IMR-90 (cell line): ENCODE measurements around the gene TSBP1. TPM values are rescaled to one million over a fixed set of nuclear protein-coding genes. Genes with fewer than 3 reads are reported as not detected.

Experiments used
- ATAC-seq: fragments of 200-7000 bp; cut with Tn5 transposase; 2 replicates; pipeline ENCODE4 v1.9.1; 2020; ENCODE audit warnings: low read depth, mild to moderate bottlenecking, moderate library complexity
- BruUV-seq: library from RNA; stranded (reverse); fragments of 400-500 nt; replicated peaks from 2 replicates; lab custom pipeline; 2021; lab: Mats Ljungman, UMichigan
- CTCF ChIA-PET: fragments of 300-600 bp; formaldehyde crosslinking; extraction: SDS; loops from one replicate; lab custom pipeline; 2021; ENCODE audit warnings: antibody characterized with exemption; lab: Yijun Ruan, JAX
- POLR2A ChIA-PET: fragments of 300-600 bp; sonication (Branson Sonifier 250); formaldehyde crosslinking; loops from one replicate; lab custom pipeline; 2022; ENCODE audit warnings: antibody characterized with exemption; ENCODE audit not compliant: unreplicated experiment; lab: Charles Lee
- DNase-seq: peaks from one replicate; pipeline ENCODE4 v3.0.0; 2013
- H2AFZ ChIP-seq: replicated peaks from 2 replicates; pipeline ENCODE3; 2013; ENCODE audit warnings: low read length, mild to moderate bottlenecking; ENCODE audit not compliant: poor library complexity
- H2AK5ac ChIP-seq: 2 replicates; pipeline ENCODE4 v1.6.1; 2013; ENCODE audit warnings: low read depth, low read length, inconsistent platforms
- H2AK9ac ChIP-seq: replicated peaks from 2 replicates; pipeline ENCODE3; 2013; ENCODE audit warnings: mild to moderate bottlenecking, low read depth, low read length, moderate library complexity; ENCODE audit not compliant: poor library complexity
- H2BK120ac ChIP-seq: 2 replicates; pipeline ENCODE4 v1.6.1; 2013; ENCODE audit warnings: low read depth, low read length, inconsistent platforms
- H2BK15ac ChIP-seq: 3 replicates; pipeline ENCODE4 v1.6.1; 2013; ENCODE audit warnings: low read depth, low read length, inconsistent platforms
- H2BK20ac ChIP-seq: 2 replicates; pipeline ENCODE4 v1.6.1; 2013; ENCODE audit warnings: low read depth, mild to moderate bottlenecking, inconsistent platforms, low read length, moderate library complexity
- H2BK5ac ChIP-seq: 2 replicates; pipeline ENCODE4 v1.6.1; 2013; ENCODE audit warnings: mild to moderate bottlenecking, low read depth, low read length, inconsistent platforms; ENCODE audit not compliant: poor library complexity, severe bottlenecking
- H3K14ac ChIP-seq: replicated peaks from 2 replicates; pipeline ENCODE4 v1.6.1; 2013; ENCODE audit warnings: low read depth, low read length, inconsistent platforms
- H3K18ac ChIP-seq: 2 replicates; pipeline ENCODE4 v1.6.1; 2013; ENCODE audit warnings: low read depth, low read length, control low read depth
- H3K23ac ChIP-seq: 2 replicates; pipeline ENCODE4 v1.6.1; 2013; ENCODE audit warnings: low read depth, low read length, inconsistent platforms
- H3K27ac ChIP-seq: 2 replicates; pipeline ENCODE4 v1.5.1; 2013; ENCODE audit warnings: mild to moderate bottlenecking, control low read depth, low read length; ENCODE audit not compliant: insufficient read depth
- H3K27me3 ChIP-seq: 2 replicates; pipeline ENCODE4 v1.6.1; 2013; ENCODE audit warnings: low read length; ENCODE audit not compliant: control insufficient read depth, insufficient read depth
- H3K36me3 ChIP-seq: 2 replicates; pipeline ENCODE4 v1.6.1; 2013; ENCODE audit warnings: low read length, mixed read lengths; ENCODE audit not compliant: control insufficient read depth, insufficient read depth
- H3K4ac ChIP-seq: 2 replicates; pipeline ENCODE4 v1.6.1; 2013; ENCODE audit warnings: low read depth, low read length, inconsistent platforms
- H3K4me1 ChIP-seq: 2 replicates; pipeline ENCODE4 v1.6.1; 2013; ENCODE audit warnings: low read length, mixed read lengths; ENCODE audit not compliant: control insufficient read depth, insufficient read depth
- H3K4me2 ChIP-seq: 2 replicates; pipeline ENCODE4 v1.6.1; 2013; ENCODE audit warnings: low read depth, mild to moderate bottlenecking, control low read depth, low read length, moderate library complexity
- H3K4me3 ChIP-seq: 2 replicates; pipeline ENCODE4 v1.5.1; 2013; ENCODE audit warnings: low read depth, mild to moderate bottlenecking, control low read depth, low read length, moderate library complexity; ENCODE audit not compliant: insufficient read depth
- H3K56ac ChIP-seq: 2 replicates; pipeline ENCODE4 v1.6.1; 2013; ENCODE audit warnings: low read length, inconsistent platforms; ENCODE audit not compliant: insufficient read depth; ENCODE audit errors: extremely low read depth
- H3K79me1 ChIP-seq, 2 experiments: 2 replicates each; pipeline ENCODE4 v1.6.1; 2013; ENCODE audit warnings: low read length in 2 of 2, inconsistent platforms in 1 of 2, low read depth in 1 of 2
- H3K9ac ChIP-seq: 2 replicates; pipeline ENCODE4 v1.6.1; 2013; ENCODE audit warnings: low read depth, low read length, control low read depth
- H3K9me1 ChIP-seq: 2 replicates; pipeline ENCODE4 v1.6.1; 2013; ENCODE audit warnings: low read length, inconsistent platforms; ENCODE audit not compliant: insufficient read depth
- H3K9me3 ChIP-seq: 2 replicates; pipeline ENCODE4 v1.6.1; 2013; ENCODE audit warnings: low read length; ENCODE audit not compliant: control insufficient read depth, insufficient read depth
- H4K20me1 ChIP-seq: 2 replicates; pipeline ENCODE4 v1.6.1; 2013; ENCODE audit warnings: low read length, inconsistent platforms; ENCODE audit not compliant: insufficient read depth
- H4K5ac ChIP-seq: 2 replicates; pipeline ENCODE4 v1.6.1; 2013; ENCODE audit warnings: mild to moderate bottlenecking, low read depth, low read length, control low read depth
- H4K8ac ChIP-seq, 2 experiments: 2 replicates each; pipeline ENCODE4 v1.6.1; 2013; ENCODE audit warnings: low read depth in 2 of 2, low read length in 2 of 2, control low read depth in 1 of 2, inconsistent platforms in 1 of 2
- H4K91ac ChIP-seq: 2 replicates; pipeline ENCODE4 v1.6.1; 2013; ENCODE audit warnings: low read depth, low read length, inconsistent platforms; ENCODE audit not compliant: insufficient read depth
- FOS ChIP-seq: fragments of 150-350 bp; IDR thresholded peaks from 2 replicates; pipeline ENCODE4 v1.6.1; 2016; ENCODE audit warnings: low read depth, low read length
- MAZ ChIP-seq: IDR thresholded peaks from 2 replicates; pipeline ENCODE4 v1.6.1; 2012; ENCODE audit warnings: low read depth, mild to moderate bottlenecking, low read length, improper control_type of control experiment, moderate library complexity, borderline replicate concordance
- POLR2A ChIP-seq: IDR thresholded peaks from 2 replicates; pipeline ENCODE4 v1.6.1; 2012; ENCODE audit warnings: mild to moderate bottlenecking, low read depth, low read length
- RAD21 ChIP-seq: IDR thresholded peaks from 2 replicates; pipeline ENCODE4 v1.6.1; 2012; ENCODE audit warnings: low read length, improper control_type of control experiment
- RCOR1 ChIP-seq: IDR thresholded peaks from 2 replicates; pipeline ENCODE4 v1.6.1; 2012; ENCODE audit warnings: mild to moderate bottlenecking, low read length, improper control_type of control experiment; ENCODE audit not compliant: insufficient replicate concordance
- RFX5 ChIP-seq: IDR thresholded peaks from 2 replicates; pipeline ENCODE4 v1.8.0; 2012; ENCODE audit warnings: low read depth, mild to moderate bottlenecking, low read length, moderate library complexity
- WGBS, 2 experiments: methylation state at CpG; one replicate each; pipeline versions ENCODE4 v1.1.5 to v1.1.7; 2013; ENCODE audit warnings: missing lambda C conversion rate in 2 of 2; ENCODE audit not compliant: insufficient read length in 1 of 2; ENCODE audit errors: extremely low coverage in 2 of 2; 5-methylcytosine and 5-hydroxymethylcytosine counted together
- dilution Hi-C: fragments of 300-500 bp; cut with HindIII; formaldehyde crosslinking; loops from one replicate; pipeline ENCODE4 v1.14.3; 2018; ENCODE audit warnings: low sequenced_read_pairs; ENCODE audit not compliant: unreplicated experiment
- in situ Hi-C: fragments of 300-500 bp; cut with MboI; formaldehyde crosslinking; loops from 3 replicates; pipeline ENCODE4 v1.14.3; 2019; ENCODE audit warnings: low sequenced_read_pairs, inconsistent platforms, mixed read lengths
- intact Hi-C: fragments of 100-400 bp; cut with micrococcal nuclease; formaldehyde crosslinking; loops from 2 replicates; pipeline ENCODE4 v1.10.0; 2022
- polyA plus RNA-seq, 3 experiments: library from polyadenylated mRNA; depleted of rRNA; stranded (reverse); fragments of >200 nt; gene quantifications; 2 replicates each; pipeline ENCODE4 v1.2.3, GENCODE V29; 2012; ENCODE audit warnings: low replicate concordance in 1 of 3
- total RNA-seq: library from RNA; depleted of rRNA; stranded (reverse); fragments of >200 nt; gene quantifications from 2 replicates; pipeline ENCODE4 v1.2.3, GENCODE V29; 2012

TSBP1 gene
- total and polyA plus RNA-seq, 2 of the 4 experiments (the other 2 are of a cell fraction) = not detected

DNA sequence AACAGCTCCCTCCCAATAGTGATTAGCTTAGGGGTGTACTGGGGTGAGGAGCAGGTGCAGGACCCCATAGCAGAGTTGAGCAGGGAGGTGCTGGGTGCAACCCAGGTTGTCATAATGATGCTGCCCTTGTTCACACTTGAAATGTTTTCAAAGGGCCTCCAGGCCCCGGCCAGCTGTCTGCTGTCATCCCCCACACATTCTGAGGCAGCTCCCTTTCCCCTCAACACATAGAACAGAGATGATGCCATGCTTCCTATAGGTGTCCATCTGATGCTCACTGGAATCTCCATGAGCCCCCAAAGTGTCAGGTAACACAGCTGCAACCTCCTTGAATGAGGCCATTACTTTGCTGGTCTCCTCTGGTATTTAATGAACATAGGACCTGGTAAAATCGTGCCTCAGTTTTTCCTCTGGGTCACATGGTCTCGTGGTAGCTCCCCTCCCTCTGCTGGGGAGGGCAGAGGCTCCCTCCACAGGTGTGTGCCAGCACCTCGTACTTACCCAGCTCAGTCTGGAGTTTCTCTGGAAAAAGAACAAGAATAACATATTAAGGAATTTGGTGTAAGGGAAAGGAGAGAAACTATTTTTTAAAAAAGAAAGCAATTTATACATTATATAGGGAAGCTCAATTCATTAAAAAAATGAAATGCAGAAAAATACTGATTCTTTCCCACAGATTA lies 29.7 kb upstream of the TSBP1 start:
- Histone ChIP-seq H2AFZ (no peak overlapping the region), H3K27me3 (peaks cover 15% of the 10 kb centered on the region), H3K9ac (no peak overlapping the region), H3K27ac (no peak overlapping the region), H3K4me3 (no peak overlapping the region), H3K4me2 (no peak overlapping the region), H3K79me1 (no peaks in the 10 kb centered on the region), H2BK5ac (no peak overlapping the region), H3K9me3 (no peaks in the 10 kb centered on the region), H4K20me1 (no peaks in the 10 kb centered on the region), H2BK120ac (no peak overlapping the region), H3K23ac (no peak overlapping the region), H3K56ac (no peak overlapping the region), H4K8ac (no peak overlapping the region), H2AK5ac (no peak overlapping the region), H2BK15ac (no peak overlapping the region), H2AK9ac (no peak overlapping the region), H2BK20ac (no peak overlapping the region), H4K5ac (no peak overlapping the region), H4K91ac (no peak overlapping the region), H3K4ac (no peak overlapping the region), H3K4me1 (no peaks in the 10 kb centered on the region), H3K18ac (no peak overlapping the region), H3K9me1 (peaks cover 3% of the 10 kb centered on the region; the same call in 1 of the 2 replicates), H3K14ac (no peak overlapping the region), H3K36me3 (no peaks in the 10 kb centered on the region)
- BruUV-seq = no TSS peak
- POLR2A ChIA-PET = no interaction called here
- dilution Hi-C loops = no loop called here
- CTCF ChIA-PET = no interaction called here
- ATAC-seq (no peak), DNase-seq (no peak)
- in situ Hi-C loops = no loop called here
- TF ChIP-seq RAD21 (no peak), RFX5 (no peak), FOS (no peak), RCOR1 (no peak), MAZ (no peak), POLR2A (no peak)
- intact Hi-C loops = no loop called here
- no CpG with 5 or more reads among the region's 4 CpGs for WGBS, 2 experiments
